Smooth muscle cell of the coronary artery (primary cell): Measurements from ENCODE around the gene ENTPD8. TPM values are rescaled to one million over a fixed set of nuclear protein-coding genes. Genes with fewer than 3 reads are reported as not detected.

Experiments
- total RNA-seq: library from RNA; depleted of rRNA; stranded (reverse); fragments of >200 nt; gene quantifications from 2 replicates; pipeline ENCODE4 v1.2.3, GENCODE V29; 2014; ENCODE audit warnings: low replicate concordance

The ENTPD8 gene
- 0.15 TPM in 1 of 2 replicates, not detected in the other for total RNA-seq

GRCh38 chr9:137441289-137441934 lies at the start of gene ENTPD8:
ENTPD8 (minus strand) TSS chr9:137441357; CDS start chr9:137438285, 3,072 bp downstream.

GRCh38 chr9:137459152-137459600 lies 18.0 kb upstream of the ENTPD8 start, which contains the start of gene NSMF:
NSMF (minus strand) TSS chr9:137459334; CDS start chr9:137459102, 232 bp downstream.

GRCh38 chr9:137422604-137423513 lies 18.3 kb downstream of the ENTPD8 start, which contains the start of the genes EXD3 and NOXA1:
EXD3 (minus strand) TSS chr9:137423162; CDS start chr9:137395357, 27,805 bp downstream.
NOXA1 (plus strand) TSS chr9:137423393; CDS start chr9:137423530, 137 bp downstream.

Other genes with a start within 250 kb of the ENTPD8 start
- 1.5 and 4.6 TPM in 2 replicates for gene TPRN, start 240.6 kb downstream of the ENTPD8 start, total RNA-seq
- 23.2 and 25.3 TPM in 2 replicates for gene TMEM203, start 235.7 kb downstream of the ENTPD8 start, total RNA-seq
- 1.6 and 3.2 TPM in 2 replicates for gene NDOR1, start 235.7 kb downstream of the ENTPD8 start, total RNA-seq
- gene RNF208, start 219.1 kb downstream of the ENTPD8 start, total RNA-seq, result not detected in 2 replicates
- 0.12 and 0.30 TPM in 2 replicates for gene CYSRT1, start 216.2 kb downstream of the ENTPD8 start, total RNA-seq
- gene RNF224, start 213.9 kb downstream of the ENTPD8 start, total RNA-seq, result under 0.01 TPM in 1 of 2 replicates, not detected in the other
- not detected in 2 replicates for gene SLC34A3, start 210.5 kb downstream of the ENTPD8 start, total RNA-seq
- gene TUBB4B, start 200.1 kb downstream of the ENTPD8 start, total RNA-seq, result 117 and 143 TPM in 2 replicates
- not detected in 2 replicates for gene STPG3, start 190.1 kb downstream of the ENTPD8 start, total RNA-seq
- gene NELFB, start 186.0 kb downstream of the ENTPD8 start, total RNA-seq, result 51.3 and 54.2 TPM in 2 replicates
- gene TOR4A, start 163.6 kb downstream of the ENTPD8 start, total RNA-seq, result 1.9 and 16.6 TPM in 2 replicates
- 0.30 and 0.47 TPM in 2 replicates for gene NRARP, start 139.1 kb downstream of the ENTPD8 start, total RNA-seq
- 8.3 and 13.5 TPM in 2 replicates for gene EXD3, start 18.2 kb downstream of the ENTPD8 start, total RNA-seq
- gene NOXA1, start 18.0 kb downstream of the ENTPD8 start, total RNA-seq, result 0.38 and 0.47 TPM in 2 replicates
- gene NSMF, start 18.0 kb upstream of the ENTPD8 start, total RNA-seq, result 9.6 and 18.9 TPM in 2 replicates
- 0.60 and 4.1 TPM in 2 replicates for gene PNPLA7, start 109.0 kb upstream of the ENTPD8 start, total RNA-seq
- gene MRPL41, start 110.5 kb upstream of the ENTPD8 start, total RNA-seq, result 19.1 and 73.5 TPM in 2 replicates
- 14.0 and 18.9 TPM in 2 replicates for gene DPH7, start 137.6 kb upstream of the ENTPD8 start, total RNA-seq
- gene ZMYND19, start 149.2 kb upstream of the ENTPD8 start, total RNA-seq, result 11.1 and 15.9 TPM in 2 replicates
- 14.7 and 15.6 TPM in 2 replicates for gene ARRDC1, start 164.3 kb upstream of the ENTPD8 start, total RNA-seq
- gene EHMT1, start 177.6 kb upstream of the ENTPD8 start, total RNA-seq, result 40.7 and 64.4 TPM in 2 replicates